Fibroblast of peridontal ligament (primary cell): ENCODE measurements around the gene AGBL1.
A peak's percentile ranks its signal among the peaks of the same experiment; 100 is the strongest.

Source experiments
- DNase-seq: peaks from one replicate; pipeline ENCODE4 v3.0.0-alpha.2; 2010; ENCODE audit errors: extremely low read depth

Gene AGBL1

GRCh38 chr15:86317384-86317740 is 237.7 kb downstream of the AGBL1 start:
- DNase-seq: no peak

GRCh38 chr15:86322629-86323028 is 243.0 kb downstream of the AGBL1 start:
- DNase-seq: no peak

GRCh38 chr15:86327230-86327865 is 247.7 kb downstream of the AGBL1 start:
- no peak for DNase-seq

- DNase-seq: no peak
These were observed 249.0 kb downstream of the AGBL1 start for GRCh38 chr15:86328658-86329057.

- DNase-seq: no peak
These were observed 249.8 kb downstream of the AGBL1 start for GRCh38 chr15:86329311-86330013.

- DNase-seq: peak; percentile 27
These were observed 254.1 kb downstream of the AGBL1 start for GRCh38 chr15:86333819-86334218.

- DNase-seq: peak; percentile 90
These were observed 256.5 kb downstream of the AGBL1 start for GRCh38 chr15:86336051-86336788.

- DNase-seq: no peak
These were observed 257.4 kb downstream of the AGBL1 start for GRCh38 chr15:86337071-86337470.

- no peak for DNase-seq
These were observed 267.6 kb downstream of the AGBL1 start for GRCh38 chr15:86347245-86347644.

- DNase-seq: no peak
These were observed 269.9 kb downstream of the AGBL1 start for GRCh38 chr15:86349565-86349964.

- no peak for DNase-seq
These were observed 273.5 kb downstream of the AGBL1 start for GRCh38 chr15:86353213-86353612.

- DNase-seq: no peak
These were observed 275.7 kb downstream of the AGBL1 start for GRCh38 chr15:86355361-86355760.

GRCh38 chr15:86355801-86356200 is 276.1 kb downstream of the AGBL1 start:
- DNase-seq: no peak

- peak; percentile 2 for DNase-seq
These were observed 282.9 kb downstream of the AGBL1 start for GRCh38 chr15:86362555-86362954.

GRCh38 chr15:86373147-86373546 is 293.5 kb downstream of the AGBL1 start:
- no peak for DNase-seq

- DNase-seq: no peak
These were observed 296.1 kb downstream of the AGBL1 start for GRCh38 chr15:86375733-86376280.

GRCh38 chr15:86377914-86378313 is 298.2 kb downstream of the AGBL1 start:
- DNase-seq: no peak

GRCh38 chr15:86382341-86382740 is 302.7 kb downstream of the AGBL1 start:
- DNase-seq: no peak

- no peak for DNase-seq
These were observed 303.9 kb downstream of the AGBL1 start for GRCh38 chr15:86383611-86384010.

GRCh38 chr15:86384186-86384585 is 304.5 kb downstream of the AGBL1 start:
- no peak for DNase-seq

- no peak for DNase-seq
These were observed 312.6 kb downstream of the AGBL1 start for GRCh38 chr15:86392296-86392695.

- peak; percentile 1 for DNase-seq
These were observed 313.2 kb downstream of the AGBL1 start for GRCh38 chr15:86392874-86393273.

- no peak for DNase-seq
These were observed 315.2 kb downstream of the AGBL1 start for GRCh38 chr15:86394866-86395265.
